Activated CD8-positive, alpha-beta memory T cell treated with anti-CD3 and anti-CD28 coated beads, Interleukin-2, amount 50 U/mL, for 4 hours (primary cell): ENCODE measurements around the gene FEZ2.

Source experiments
- DNase-seq: peaks from one replicate; pipeline ENCODE4 v3.0.0-alpha.2; 2020

The FEZ2 gene

DNA sequence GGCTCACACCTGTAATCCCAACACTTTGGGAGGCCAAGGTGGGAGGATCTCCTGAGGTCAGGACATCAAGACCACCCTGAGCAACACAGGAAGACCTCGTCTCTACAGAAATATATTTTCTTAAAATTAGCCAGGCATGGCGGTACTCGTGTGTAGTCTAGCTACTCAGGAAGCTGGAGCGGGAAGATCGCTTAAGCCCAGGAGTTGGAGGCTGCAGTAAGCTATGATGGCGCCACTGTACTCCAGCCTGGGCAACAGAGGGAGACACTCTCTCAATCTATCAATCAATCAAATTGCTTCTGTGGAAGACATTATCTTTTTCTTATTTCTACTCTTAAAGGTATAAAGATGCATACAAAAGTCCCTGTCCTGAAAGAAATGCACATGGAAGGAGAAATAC lies 11.3 kb downstream of the FEZ2 start:
- DNase-seq, result no peak

DNA sequence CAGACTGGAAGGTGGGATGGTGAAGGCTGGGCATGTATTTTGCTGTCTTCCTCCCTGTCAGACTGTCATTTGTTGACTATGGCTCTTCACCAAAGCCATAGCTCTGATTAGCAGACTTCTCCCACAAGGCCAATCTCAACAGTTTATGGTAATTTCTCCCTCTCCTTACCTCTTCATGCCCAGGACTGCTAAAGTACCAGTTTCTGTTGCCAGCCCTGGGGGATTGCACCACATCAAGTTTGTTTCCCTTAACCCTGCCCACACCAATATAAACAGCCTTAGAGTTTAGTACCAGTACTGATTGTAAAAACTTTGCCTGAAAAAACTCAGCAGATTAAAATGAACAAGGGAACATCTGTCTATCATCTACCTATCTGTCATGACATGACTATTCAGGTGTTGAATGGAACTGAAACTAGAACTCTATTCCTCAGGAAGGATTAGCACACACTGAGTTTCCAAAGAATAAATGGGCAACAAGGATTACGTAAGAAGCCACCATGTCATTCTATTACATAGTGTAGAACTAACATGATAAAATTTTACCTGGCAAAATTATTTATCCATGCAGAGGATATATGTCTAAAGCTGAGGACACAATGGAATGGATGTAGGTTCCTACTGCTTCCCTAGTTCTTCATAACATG lies 13.7 kb downstream of the FEZ2 start:
- DNase-seq, result no peak

DNA sequence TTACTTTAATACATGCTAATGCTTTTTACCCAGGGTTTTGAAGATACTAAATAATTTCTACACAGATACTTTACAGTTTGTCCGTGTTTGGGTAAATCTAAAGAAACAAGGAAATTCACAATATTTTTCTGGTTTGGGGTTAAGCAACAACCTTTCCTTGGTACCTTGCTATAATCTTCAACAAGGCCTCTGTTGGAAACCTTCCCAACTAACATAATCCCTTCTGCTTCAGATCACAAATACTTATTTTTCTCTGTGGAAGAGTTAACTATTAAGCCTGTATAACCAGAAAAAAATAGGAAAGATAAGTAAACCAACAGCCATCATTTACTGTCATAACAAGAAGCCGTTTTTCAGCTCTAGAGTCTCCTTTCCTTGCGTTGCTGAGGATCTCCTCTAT lies 15.0 kb downstream of the FEZ2 start:
- DNase-seq, result no peak

DNA sequence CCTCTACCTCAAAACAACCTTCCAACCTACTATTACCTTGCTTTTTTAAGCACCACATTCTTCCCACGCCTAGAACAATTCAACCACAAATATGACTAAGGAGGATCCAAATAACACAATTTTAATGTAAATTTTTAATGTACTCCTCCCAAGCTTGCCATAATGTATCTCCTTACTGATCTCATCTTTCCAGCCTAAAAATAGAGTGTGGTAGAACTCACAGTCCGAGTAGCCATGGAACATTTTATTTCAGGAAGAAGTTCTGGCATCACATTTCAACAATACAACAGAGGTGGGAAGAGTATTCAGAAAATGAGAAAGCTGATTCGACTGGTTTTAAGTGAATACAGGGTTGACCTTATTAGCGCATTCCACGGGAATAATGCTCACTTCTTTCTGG lies 15.4 kb downstream of the FEZ2 start:
- no peak for DNase-seq

DNA sequence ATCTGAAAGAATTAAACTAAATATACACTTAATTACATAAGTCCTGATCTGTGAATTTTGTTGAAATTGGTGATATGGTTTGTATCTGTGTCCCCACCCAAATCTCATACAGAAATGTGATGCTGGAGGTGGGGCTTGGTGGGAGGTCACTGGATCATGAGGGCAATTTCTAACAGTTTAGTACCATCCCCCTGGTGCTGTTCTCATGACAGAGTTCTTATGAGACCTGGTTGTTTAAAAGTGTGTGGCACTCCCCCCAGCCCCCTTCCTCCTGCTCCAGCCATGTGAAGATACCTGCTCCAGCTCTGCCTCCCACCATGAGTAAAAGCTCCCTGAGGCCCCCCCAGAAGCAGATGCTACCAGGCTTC lies 18.7 kb downstream of the FEZ2 start:
- no peak for DNase-seq

DNA sequence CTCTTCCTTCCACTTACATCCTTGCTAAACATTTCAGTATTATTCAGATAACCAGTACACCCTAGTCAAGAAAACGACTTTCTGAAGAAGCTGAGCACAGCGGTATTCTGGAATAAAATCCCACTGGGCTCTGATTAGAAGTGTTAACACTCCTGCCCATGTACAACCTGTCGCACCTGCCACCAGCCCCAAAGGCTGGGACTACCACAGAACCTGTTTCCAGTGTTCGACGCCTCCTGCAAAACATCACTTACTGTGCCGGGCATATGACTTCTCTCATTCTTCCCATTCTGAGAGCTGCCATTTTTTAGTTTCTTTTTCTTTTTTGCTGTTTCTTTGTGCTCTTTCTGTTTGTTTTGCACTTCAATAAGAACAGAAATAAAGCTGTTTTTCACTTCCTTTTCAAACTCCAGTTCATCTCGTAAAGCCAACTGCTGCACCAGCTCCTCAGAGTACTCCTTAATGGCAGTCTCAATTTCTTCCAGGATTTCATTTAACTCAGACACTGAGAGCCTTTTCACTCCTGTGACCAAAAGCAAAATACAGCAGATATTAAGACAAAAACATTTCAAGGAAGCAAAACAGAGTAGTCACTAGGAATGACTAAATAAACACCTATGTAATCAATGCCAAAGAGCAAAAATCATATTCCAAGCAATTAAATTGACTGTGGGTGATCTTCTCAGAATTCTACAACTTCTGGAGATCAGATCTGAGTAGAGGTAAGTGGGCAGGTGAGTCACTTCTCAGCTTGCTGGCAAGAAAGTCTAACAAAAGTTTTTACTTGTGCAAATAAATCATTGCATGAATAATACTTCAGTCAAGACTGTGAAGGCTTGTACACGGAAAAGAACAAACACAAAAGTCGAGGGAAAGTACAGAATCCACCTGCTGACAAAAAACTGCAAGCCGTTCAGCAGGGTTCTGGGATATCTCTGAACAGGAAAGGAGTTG lies 19.3 kb downstream of the FEZ2 start:
- no peak for DNase-seq

DNA sequence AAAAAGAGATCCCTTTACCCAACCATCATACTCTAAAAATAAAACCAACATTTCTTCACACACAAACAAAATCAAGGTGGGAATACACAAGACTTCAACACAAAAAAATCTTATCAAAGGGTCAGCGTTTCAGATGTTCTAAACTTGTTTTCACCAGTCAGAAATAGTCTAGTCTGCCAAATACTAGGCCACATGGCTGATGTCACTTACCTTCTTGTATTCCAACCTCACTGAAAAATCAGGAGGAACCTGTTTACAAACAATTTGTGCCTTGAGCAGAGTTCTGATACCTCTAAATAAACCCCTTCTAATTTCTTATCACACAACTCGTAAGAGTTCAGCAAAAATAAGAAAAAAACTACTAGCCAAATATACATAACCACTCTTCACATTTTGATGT lies 20.1 kb downstream of the FEZ2 start:
- no peak for DNase-seq

DNA sequence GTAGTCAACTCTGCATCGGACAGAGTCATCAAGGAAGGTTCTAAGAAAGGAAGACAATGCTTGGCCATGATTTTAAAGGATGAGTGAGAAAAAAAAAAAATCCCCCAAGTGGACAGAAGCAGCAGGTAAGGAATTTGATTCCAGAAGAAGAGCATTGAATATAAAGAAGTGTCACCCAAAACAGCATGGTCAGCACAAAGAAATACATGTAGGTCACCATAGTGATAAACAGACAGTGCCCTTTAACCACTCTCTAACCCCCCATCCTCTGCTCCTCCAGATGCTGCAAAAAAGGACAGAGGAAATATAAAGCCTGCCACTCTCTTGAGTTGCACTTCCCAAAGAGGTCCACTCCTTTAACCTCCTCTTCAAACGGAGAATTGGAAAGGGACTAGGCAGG lies 23.4 kb downstream of the FEZ2 start:
- DNase-seq, result no peak

DNA sequence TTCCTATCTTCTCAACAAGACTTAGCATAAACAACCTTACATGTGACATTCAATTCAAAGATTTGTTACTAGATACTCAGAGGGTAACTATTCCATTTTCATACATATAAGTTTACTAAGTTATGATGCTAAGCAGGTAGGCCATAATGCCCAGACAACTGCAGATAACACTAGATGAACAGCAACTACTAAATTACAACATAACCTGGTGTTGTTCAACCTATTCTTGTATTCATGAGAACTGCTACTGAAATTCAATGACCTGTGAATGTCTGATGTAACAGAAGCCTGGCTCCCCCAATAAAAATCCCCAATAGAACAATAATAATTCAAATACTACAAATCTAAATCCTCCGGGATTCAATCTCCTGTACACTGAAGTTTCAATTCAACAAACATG lies 24.8 kb downstream of the FEZ2 start:
- DNase-seq, result no peak

DNA sequence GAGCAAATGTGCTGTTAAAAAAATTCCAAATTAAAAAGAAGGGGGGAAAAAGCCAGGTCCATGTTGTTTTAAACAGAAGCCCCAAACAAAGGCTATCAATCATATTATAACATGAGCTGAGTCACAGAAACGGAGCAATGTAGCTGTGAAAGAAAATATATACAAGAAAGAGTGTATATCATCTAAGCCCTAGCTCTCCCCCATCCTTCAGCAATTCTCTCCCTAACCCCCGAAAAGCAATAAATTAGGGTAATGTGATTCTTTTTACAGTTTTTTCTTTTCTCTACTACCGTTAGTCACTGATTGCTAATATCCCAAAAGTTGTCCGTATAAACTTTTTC lies 25.3 kb downstream of the FEZ2 start:
- no peak for DNase-seq

DNA sequence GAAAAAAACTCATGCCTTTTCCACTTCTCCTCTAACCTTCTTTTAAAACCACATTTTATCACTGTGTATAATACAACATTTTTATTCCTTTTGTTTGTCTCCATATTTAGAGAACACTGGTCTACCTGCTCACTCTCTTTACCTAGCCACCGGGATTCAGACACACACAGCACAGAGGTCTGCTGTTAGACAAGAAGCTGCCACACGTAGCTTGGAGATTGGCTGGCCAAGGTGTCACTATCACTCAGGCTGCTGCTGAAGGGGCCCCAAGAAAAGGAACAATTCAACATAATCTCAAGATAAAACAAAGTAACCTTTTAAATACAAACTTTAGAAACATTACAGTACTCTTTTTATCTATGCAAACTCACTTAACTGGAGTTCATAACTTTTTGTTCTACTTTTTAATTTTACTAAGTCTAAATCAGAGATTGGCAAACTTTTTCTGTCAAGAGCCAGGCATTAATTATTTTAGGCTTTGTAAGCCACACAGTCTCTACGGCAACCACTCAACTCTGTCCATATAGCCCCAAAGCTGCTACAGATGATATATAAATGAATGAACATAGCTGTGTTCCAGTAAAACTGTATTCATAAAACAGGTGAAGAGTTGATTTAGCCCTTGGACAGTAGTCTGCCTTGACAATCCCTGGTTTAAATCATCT lies 25.8 kb downstream of the FEZ2 start:
- DNase-seq, result no peak

DNA sequence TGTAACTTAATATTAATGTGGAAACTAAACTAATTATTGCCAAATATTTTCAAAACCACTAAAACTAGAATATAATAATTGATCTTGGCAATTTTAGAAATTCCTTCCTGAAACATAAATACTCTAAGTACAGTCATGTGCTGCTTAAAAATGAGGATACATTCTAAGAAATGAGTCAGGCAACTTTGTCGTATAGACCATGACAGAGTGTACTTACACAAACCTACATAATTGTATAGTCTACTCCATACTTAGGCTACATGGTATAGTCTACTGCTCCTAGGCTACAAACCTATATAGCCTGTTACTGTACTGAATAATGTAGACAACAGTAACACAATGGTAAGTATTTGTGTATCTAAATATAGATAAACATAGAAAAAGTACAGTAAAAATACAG lies 27.6 kb downstream of the FEZ2 start:
- no peak for DNase-seq

DNA sequence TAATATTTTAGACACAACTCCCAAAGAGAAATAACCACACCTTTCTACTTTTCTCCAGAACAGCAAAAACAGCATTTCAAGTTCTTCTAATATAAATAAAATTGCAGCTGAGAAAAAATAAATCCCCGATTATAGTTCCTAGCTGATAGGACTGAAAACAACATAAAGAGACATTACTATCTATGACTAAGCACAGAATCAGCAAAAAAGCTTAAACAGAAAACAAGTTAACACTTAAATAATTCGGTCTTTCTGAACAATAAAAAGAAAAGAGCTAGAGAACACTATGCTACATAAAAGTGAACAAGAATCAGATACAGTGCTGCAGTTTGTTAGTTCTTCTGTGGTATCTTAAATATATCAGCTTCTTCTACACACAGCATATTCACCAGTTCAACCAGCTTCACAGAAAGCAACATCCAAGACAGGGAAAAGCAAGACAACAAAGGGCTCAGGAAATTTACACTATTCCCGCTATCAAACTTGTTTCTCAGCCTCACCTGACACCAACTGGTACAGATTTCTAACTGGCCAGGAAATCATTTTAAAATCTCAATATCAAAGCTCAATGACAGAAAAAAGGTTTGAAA lies 28.6 kb downstream of the FEZ2 start:
- DNase-seq, result no peak

DNA sequence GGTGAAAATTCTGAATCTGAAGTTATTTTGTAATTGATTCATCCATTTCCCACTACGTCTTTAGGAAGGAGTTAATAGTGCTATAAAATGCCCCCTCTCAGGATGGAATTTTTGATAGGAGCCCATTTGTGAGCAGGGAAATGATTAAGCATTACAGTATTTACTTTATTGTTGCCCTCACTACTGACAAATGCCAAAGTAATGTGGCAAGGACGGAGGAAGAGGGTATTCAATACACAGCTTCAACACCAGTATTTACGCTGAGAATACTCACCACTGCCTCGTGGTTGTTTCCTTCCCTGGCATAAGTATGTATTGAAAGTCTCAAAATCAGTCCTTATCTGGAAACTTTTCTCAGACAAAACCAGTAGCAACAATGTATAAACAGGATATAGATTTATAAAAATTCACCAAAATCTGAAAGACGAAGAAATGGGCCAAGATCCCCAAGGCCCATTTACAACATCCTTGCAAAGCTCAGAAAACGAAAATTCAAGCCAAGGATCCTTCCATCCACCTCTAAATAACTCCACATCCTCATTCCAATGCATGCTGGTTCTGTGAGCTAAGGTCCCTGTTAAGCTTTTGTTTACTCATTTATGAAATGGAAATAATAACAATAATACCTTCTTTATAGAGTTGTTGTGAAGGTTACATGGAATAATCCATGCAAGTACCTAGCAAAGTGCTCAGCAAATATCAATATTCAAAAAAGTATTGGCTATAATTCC lies 29.3 kb downstream of the FEZ2 start:
- no peak for DNase-seq

DNA sequence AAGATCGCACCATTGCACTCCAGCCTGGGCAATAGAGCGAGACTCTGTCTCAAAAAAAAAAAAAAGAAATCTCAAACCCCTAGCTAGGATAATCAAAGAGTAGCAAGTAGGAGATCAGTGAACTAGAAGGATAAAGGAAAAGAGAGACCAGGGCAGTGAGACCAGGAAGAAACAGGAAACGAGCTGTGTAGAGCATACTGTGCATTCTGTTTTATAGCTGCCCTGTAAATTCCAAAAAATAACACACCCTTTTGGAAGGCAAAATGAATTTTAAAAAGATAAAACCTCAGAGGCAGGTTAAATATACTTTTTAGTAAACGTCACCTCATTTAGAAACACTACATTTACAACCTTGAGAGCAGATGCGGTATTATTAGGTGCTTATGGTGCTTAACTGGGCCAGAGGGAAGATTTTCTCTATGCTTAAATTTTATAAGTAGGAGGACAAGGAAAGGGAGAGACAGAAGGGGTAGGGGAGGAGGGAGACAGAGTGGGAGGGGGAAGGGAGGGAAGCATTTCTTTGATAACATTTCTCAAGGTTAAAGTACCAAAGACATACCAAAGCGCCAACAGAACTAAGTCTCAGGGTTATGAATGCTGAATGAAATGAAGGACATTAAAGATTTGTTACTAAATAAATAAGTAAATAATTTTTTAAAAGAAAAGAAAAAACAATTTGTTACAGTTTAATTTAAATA lies 30.1 kb downstream of the FEZ2 start:
- DNase-seq, result no peak

DNA sequence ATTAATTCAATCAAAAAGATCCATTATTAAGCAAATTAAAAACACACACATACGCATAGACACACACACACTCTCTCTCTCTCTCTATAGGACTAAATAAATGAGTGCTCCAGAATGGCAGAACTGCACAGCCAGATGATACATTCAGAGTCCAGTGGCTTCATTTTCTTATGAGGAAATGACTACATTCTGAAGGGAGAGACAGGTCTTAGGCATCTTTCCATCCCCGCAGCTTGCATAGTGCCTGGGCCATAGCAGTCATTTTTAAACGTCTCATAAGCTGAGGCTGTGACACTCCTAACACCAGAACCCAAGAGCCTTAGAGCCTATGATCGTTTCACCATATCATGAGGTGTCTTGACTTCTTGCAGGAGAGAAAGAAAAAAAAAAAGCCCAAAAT lies 31.1 kb downstream of the FEZ2 start:
- DNase-seq, result no peak

DNA sequence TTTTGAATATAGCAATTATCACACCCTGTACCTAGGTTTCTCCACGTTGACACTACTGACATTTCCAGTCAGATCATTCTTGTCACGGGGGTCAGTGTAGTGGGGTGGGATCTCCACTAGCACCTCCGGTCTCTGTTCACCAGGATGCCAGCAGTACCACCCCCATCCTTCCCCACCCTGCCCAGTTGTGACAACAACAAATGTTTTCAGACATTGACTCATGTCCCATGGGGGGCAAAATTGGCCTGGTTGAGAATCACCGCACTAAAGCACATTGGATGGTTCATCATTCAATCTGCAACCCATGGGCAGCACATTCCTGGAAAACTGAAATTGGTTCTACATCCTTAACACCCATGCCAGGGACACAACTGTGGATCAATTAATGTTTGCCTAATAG lies 32.3 kb downstream of the FEZ2 start:
- DNase-seq, result no peak

DNA sequence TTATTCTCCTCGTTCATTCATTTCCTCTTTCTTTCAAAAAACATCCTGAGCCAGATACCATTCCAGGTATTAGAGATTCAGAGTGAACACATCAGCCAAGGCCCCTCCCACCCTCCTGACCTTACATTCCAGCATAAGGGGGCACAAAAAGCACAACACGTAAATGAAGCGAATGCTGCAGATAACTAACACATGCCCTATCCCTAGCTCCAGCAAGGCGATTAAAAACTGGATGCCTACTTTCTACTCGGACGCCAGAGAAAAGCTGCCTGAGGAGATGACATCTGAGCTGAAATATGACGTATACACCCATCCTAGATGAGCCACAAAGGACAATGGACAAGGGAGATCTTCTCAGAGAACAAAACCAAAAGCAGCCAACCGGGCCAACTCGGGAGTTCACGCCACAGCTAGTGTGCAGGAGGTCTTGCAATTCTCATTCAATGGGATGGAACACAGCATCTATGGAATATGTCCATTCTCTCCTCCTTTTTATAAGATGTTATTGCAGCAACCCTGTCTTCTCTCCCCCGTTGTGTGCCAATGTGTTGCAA lies 33.5 kb downstream of the FEZ2 start:
- no peak for DNase-seq

DNA sequence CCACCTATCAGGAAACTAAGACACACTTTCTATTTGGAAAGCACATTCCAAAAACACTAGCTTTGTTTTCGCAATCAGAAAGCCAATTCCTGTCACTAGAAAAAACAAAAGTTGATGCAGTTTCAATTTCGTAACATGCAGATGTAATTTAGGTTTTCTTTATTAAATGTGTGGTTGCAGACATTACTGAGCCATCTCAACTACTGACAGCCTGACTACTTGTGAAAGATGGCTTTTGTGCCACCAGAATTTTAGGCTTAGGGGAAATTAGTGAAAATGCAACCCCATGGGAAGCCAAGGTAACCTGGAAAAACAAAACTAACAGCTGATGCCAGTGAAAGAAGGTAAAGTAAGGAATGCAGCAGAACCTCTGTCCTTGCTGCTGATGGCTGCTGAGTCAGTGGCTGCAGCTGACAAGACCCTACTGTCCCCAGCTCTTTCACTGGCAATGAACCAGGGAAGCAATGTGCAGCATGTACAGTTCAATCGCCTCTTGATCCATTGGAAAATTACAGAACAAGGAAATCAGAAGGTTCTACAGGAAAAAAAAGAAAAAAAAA lies 34.9 kb downstream of the FEZ2 start:
- no peak for DNase-seq

DNA sequence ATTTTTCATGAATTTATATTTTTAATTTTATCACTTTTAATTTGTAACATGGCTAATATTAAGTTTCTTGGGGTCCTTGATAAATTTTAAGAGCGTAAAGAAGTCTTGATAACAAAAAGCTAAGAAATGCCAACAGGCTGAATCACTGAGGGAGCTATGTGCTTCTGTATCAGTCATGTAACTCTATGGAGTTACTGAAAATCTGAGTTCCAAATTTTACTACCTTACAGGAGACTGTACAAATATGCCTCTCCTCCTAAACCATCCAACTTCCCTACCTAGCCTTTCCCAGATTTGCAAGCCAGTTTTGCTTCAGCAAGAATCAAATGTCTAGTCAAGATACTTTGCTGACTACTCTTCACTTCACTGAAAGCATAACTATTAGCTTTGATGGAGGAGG lies 35.7 kb downstream of the FEZ2 start:
- DNase-seq, result no peak

DNA sequence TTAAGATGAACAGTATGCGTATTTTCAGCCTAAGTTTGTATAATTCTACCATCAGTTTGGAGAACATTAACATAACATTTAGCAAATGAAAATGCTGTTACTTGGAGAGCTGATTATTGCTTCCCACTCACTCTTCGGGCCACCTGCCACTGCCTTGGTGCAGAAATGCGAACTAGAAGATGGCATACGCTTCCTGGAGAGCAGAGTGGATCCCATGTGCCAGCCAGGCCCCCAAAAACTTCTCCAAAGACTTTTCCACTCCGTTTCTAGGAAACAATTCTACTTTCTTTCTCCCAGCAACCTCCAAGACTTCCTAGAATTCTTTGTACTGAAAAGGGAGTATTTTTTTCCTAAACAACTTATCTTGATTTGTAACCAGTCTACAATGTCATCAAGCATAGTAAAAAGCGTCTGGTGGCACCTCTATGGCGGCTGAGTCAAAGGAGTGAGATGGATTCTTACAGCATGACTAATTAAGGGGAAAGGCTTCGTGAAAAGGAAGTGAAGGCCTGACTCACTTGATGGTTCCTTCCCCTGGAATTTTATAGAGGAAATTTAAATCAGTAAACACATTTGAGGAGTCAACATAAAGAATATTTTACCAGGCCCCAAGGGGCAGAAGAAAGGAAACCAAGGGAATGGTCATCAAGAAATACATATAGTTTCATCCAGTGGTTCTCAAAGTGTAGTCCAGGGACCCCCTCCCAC lies 36.6 kb downstream of the FEZ2 start:
- no peak for DNase-seq
